ENCODE results near the gene TLNRD1.

TLNRD1 gene

DNA sequence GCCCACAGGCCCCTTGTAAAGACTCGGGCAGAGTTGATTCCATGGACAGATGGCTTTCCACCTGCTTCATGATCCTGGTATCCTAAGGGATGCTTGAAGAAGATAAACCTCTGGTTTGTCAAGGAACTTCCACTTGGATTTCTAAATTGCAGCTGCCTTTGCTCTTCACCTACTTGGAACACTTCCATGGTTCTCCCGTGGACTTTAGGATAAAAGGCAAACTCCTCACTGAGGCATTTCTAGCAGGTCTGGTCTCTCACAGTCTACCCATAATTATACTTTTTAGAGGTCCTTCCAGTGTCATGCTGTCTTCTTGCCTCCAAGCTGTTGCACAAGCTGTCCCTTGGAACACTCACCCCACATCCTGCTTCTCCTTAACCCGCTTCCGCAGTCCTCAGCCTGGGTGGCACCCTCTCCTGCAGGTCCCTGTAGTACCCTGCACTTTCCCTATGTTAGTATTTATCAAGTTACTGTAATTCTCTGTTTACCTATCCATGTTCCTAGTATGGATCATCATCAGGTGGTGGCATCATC is 12.7 kb downstream of the TLNRD1 start:
- TF ChIP-seq, protein P1, sequence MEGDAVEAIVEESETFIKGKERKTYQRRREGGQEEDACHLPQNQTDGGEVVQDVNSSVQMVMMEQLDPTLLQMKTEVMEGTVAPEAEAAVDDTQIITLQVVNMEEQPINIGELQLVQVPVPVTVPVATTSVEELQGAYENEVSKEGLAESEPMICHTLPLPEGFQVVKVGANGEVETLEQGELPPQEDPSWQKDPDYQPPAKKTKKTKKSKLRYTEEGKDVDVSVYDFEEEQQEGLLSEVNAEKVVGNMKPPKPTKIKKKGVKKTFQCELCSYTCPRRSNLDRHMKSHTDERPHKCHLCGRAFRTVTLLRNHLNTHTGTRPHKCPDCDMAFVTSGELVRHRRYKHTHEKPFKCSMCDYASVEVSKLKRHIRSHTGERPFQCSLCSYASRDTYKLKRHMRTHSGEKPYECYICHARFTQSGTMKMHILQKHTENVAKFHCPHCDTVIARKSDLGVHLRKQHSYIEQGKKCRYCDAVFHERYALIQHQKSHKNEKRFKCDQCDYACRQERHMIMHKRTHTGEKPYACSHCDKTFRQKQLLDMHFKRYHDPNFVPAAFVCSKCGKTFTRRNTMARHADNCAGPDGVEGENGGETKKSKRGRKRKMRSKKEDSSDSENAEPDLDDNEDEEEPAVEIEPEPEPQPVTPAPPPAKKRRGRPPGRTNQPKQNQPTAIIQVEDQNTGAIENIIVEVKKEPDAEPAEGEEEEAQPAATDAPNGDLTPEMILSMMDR (IDR thresholded peaks at IDR 0.05; ENCODE audit: extremely low read depth, insufficient read depth, missing control alignments) = no peak
- no peak for DNase-seq (ENCODE audit: low spot score)
- in situ Hi-C loops (cut with MboI; ENCODE audit: low pct_unique_long_range_greater_than_20kb, low sequenced_read_pairs, unreplicated experiment) = no loop called here

DNA sequence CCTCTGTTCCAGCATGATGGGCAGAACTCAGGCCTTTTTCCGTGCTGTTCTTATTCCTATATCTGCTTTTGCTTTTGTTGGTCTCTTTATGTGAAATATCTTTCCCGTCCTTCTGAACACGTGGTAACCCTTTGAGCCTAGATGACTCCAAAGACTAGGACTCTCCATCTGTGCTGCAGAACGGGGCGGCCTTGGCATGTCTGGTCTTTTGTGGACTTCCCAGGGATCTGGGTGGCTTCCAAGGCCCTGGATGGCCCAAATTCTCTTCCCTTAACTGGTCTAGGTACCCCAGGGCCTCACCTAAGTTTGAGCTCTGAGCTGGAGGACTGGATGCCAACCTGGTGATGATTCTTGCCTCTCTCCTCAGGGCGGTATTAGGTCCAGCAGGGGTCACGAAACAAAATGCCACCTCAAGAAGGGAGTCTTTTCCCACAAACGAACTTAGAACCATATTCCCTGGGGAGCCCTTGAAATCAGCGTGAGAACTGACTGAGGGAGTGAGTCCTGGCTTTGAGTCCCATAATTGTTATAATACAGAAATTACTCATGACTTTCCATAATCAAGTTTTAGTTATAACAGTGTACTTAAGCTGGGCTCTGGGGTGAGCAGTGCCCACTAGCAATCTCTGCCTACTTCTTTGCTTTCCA is 13.8 kb downstream of the TLNRD1 start:
- no peak for DNase-seq (ENCODE audit: low spot score)
- in situ Hi-C loops (cut with MboI; ENCODE audit: low pct_unique_long_range_greater_than_20kb, low sequenced_read_pairs, unreplicated experiment) = no loop called here
- TF ChIP-seq, protein P1 (IDR thresholded peaks at IDR 0.05; ENCODE audit: extremely low read depth, insufficient read depth, missing control alignments) = no peak

DNA sequence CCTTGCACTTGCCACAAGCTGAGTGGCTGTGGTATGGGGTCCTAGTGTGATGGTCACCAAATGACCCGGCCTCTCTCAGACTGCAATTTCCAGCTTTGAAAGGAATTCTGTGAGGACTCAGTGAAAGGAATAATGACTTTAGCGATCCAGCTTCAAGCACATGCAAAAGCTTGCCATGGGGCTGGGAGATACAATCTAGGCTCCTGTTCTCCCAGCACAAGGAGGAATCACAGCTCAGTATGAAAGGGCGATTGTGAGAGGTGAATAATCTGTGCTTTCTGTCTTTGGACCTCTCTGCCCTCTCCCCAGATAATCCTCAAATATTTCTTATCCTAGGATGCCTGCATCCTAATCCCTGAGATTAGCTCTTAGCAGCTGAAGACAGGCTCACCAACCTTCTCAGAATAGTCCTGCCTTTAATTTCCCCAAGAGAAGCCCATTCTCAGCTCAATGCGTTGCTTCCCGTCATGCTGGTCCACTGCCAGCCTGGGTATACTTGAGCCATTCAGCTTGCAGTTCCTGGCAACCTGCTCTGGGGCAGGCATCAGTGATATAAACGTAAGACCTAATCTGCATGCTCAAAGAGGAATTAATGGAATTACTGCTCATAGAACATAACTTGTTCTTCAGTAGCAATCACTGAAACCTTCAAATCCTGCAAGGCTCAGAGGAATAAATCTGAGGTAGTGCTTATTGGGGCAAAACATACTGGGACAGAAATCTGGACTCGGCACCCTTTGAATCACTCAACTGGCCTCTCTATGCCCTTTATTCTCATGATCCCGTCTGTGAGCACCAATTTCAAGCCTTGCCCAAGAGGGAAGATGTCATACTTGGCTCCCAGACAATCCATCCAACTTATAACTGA is 15.1 kb downstream of the TLNRD1 start:
- DNase-seq (ENCODE audit: low spot score) = no peak
- in situ Hi-C loops (cut with MboI; ENCODE audit: low pct_unique_long_range_greater_than_20kb, low sequenced_read_pairs, unreplicated experiment) = no loop called here
- TF ChIP-seq, protein P1 (IDR thresholded peaks at IDR 0.05; ENCODE audit: extremely low read depth, insufficient read depth, missing control alignments) = no peak

DNA sequence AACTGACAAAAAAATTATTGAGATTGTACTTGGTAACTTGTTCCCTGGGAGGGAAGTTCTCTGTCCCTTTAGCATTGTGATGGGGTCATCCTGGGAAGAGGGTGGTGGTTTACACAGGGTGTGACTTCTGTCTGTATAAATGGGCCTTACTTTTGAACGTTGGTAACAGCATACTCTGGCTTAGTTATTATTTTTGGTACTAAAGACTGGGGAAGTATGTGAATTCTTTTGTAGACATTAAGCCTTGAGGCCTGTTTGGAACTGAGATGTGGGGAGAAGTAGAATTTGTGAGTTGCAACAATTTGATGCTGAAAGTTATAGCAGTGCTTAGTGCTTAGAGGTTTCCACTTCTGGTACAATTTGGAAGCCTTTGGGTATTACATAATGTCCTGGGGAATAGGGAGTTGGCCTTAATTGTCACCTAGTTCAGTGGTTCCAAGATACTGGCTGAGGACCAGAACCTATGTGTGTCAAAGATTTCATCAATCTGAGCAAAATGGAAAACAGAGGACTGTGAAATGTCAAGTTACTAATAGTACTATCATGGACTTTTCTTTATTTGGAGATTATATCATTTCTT is 15.9 kb downstream of the TLNRD1 start:
- TF ChIP-seq, protein P1 (IDR thresholded peaks at IDR 0.05; ENCODE audit: extremely low read depth, insufficient read depth, missing control alignments) = no peak
- no peak for DNase-seq (ENCODE audit: low spot score)
- in situ Hi-C loops (cut with MboI; ENCODE audit: low pct_unique_long_range_greater_than_20kb, low sequenced_read_pairs, unreplicated experiment) = no loop called here

DNA sequence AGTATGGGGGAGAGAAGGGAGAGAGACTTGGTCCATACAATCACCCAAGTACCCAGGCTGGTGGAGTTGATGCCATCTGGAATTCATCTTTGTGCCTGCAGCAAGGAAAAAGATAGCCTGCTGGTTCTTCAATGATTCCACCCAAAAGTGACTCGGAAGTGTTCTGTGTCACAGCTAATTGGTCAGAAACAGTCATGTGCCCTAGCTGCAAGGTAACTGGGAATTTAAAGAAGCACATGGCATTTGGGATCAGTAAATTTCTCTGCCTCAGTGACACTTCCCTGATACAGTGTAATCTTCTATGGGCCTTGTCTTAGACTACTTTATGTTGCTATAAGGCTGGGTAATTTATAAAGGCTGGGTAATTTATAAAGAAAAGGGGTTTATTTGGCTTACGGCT is 17.5 kb downstream of the TLNRD1 start:
- TF ChIP-seq, protein P1 (IDR thresholded peaks at IDR 0.05; ENCODE audit: extremely low read depth, insufficient read depth, missing control alignments) = no peak
- DNase-seq (ENCODE audit: low spot score) = no peak
- in situ Hi-C loops (cut with MboI; ENCODE audit: low pct_unique_long_range_greater_than_20kb, low sequenced_read_pairs, unreplicated experiment) = no loop called here

DNA sequence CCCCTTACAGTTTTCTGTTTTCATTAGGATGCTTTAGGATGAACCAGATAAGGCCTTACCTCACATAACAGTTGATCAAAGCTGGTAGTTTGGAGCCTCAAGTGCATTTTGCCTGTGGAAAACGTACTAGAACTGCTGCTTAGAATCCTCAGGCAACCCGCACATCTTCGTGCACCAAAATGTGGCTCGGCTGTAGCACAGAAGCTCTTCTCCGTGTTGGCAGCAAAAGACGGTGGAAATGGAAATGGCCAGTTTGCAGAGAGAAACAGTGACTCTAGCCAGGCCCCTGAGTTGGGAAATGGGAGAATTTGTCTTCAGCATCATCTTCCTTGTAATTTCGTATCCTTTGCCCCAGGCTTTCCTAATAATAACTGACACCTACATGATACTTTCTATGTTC is 20.6 kb downstream of the TLNRD1 start:
- in situ Hi-C loops (cut with MboI; ENCODE audit: low pct_unique_long_range_greater_than_20kb, low sequenced_read_pairs, unreplicated experiment) = no loop called here
- no peak for DNase-seq (ENCODE audit: low spot score)
- TF ChIP-seq, protein P1 (IDR thresholded peaks at IDR 0.05; ENCODE audit: extremely low read depth, insufficient read depth, missing control alignments) = no peak

All from GM13977 (cell line).